ENCODE results near the gene IGSF21.

The IGSF21 gene

GRCh38 chr1:18376661-18377060 lies 269.1 kb downstream of the IGSF21 start:
- Histone ChIP-seq H3K36me3 (ENCODE audit: control insufficient read depth, insufficient read depth, low read length) (no peaks in the 10 kb centered on the region), H3K27ac (no peak overlapping the region), H3K4me1 (no peaks in the 10 kb centered on the region), H3K9me3 (ENCODE audit: control insufficient read depth, low read length) (no peaks in the 10 kb centered on the region), H3K27me3 (ENCODE audit: control insufficient read depth, insufficient read depth, low read length) (no peaks in the 10 kb centered on the region), H3K79me2 (no peaks in the 10 kb centered on the region), H3K4me3 (ENCODE audit: low read depth, low read length) (no peak overlapping the region), H3K4me2 (ENCODE audit: low read length) (no peak overlapping the region), H2AFZ (no peak overlapping the region), H3K9ac (no peak overlapping the region)
- no peak for TF ChIP-seq CTCF (IDR thresholded peaks at IDR 0.05)

GRCh38 chr1:18380288-18380687 lies 272.7 kb downstream of the IGSF21 start:
- H2AFZ ChIP-seq = no peak overlapping the region
- no peak overlapping the region for H3K4me3 ChIP-seq (ENCODE audit: low read depth, low read length)
- H3K9ac ChIP-seq = no peak overlapping the region
- no peak overlapping the region for H3K27ac ChIP-seq
- no peaks in the 10 kb centered on the region for H3K27me3 ChIP-seq (ENCODE audit: control insufficient read depth, insufficient read depth, low read length)
- no peaks in the 10 kb centered on the region for H3K79me2 ChIP-seq
- no peak overlapping the region for H3K4me2 ChIP-seq (ENCODE audit: low read length)
- H3K9me3 ChIP-seq (ENCODE audit: control insufficient read depth, low read length) = no peaks in the 10 kb centered on the region
- H3K36me3 ChIP-seq (ENCODE audit: control insufficient read depth, insufficient read depth, low read length) = no peaks in the 10 kb centered on the region
- no peak for TF ChIP-seq CTCF (IDR thresholded peaks at IDR 0.05)
- no peaks in the 10 kb centered on the region for H3K4me1 ChIP-seq

- Histone ChIP-seq H3K36me3 (ENCODE audit: control insufficient read depth, insufficient read depth, low read length) (no peaks in the 10 kb centered on the region), H3K27ac (no peak overlapping the region), H3K27me3 (ENCODE audit: control insufficient read depth, insufficient read depth, low read length) (no peaks in the 10 kb centered on the region), H3K79me2 (no peaks in the 10 kb centered on the region), H3K9me3 (ENCODE audit: control insufficient read depth, low read length) (no peaks in the 10 kb centered on the region), H2AFZ (no peak overlapping the region), H3K9ac (no peak overlapping the region), H3K4me1 (no peaks in the 10 kb centered on the region), H3K4me2 (ENCODE audit: low read length) (no peak overlapping the region), H3K4me3 (ENCODE audit: low read depth, low read length) (no peak overlapping the region)
- TF ChIP-seq CTCF (IDR thresholded peaks at IDR 0.05) = no peak
Observed at GRCh38 chr1:18384059-18384458, 276.5 kb downstream of the IGSF21 start.

GRCh38 chr1:18384471-18384870 lies 276.9 kb downstream of the IGSF21 start:
- no peaks in the 10 kb centered on the region for H3K27me3 ChIP-seq (ENCODE audit: control insufficient read depth, insufficient read depth, low read length)
- no peaks in the 10 kb centered on the region for H3K9me3 ChIP-seq (ENCODE audit: control insufficient read depth, low read length)
- H3K27ac ChIP-seq = no peak overlapping the region
- no peak overlapping the region for H3K4me3 ChIP-seq (ENCODE audit: low read depth, low read length)
- H3K36me3 ChIP-seq (ENCODE audit: control insufficient read depth, insufficient read depth, low read length) = no peaks in the 10 kb centered on the region
- no peak for TF ChIP-seq CTCF (IDR thresholded peaks at IDR 0.05)
- no peaks in the 10 kb centered on the region for H3K4me1 ChIP-seq
- H3K79me2 ChIP-seq = no peaks in the 10 kb centered on the region
- no peak overlapping the region for H3K4me2 ChIP-seq (ENCODE audit: low read length)
- no peak overlapping the region for H3K9ac ChIP-seq
- H2AFZ ChIP-seq = no peak overlapping the region

GRCh38 chr1:18385239-18385790 lies 277.7 kb downstream of the IGSF21 start:
- H3K27me3 ChIP-seq (ENCODE audit: control insufficient read depth, insufficient read depth, low read length) = no peaks in the 10 kb centered on the region
- H3K9ac ChIP-seq = no peak overlapping the region
- no peak for TF ChIP-seq CTCF (IDR thresholded peaks at IDR 0.05)
- H3K9me3 ChIP-seq (ENCODE audit: control insufficient read depth, low read length) = no peaks in the 10 kb centered on the region
- no peak overlapping the region for H2AFZ ChIP-seq
- H3K4me2 ChIP-seq (ENCODE audit: low read length) = no peak overlapping the region
- no peaks in the 10 kb centered on the region for H3K36me3 ChIP-seq (ENCODE audit: control insufficient read depth, insufficient read depth, low read length)
- H3K4me1 ChIP-seq = no peaks in the 10 kb centered on the region
- H3K4me3 ChIP-seq (ENCODE audit: low read depth, low read length) = no peak overlapping the region
- no peaks in the 10 kb centered on the region for H3K79me2 ChIP-seq
- H3K27ac ChIP-seq = no peak overlapping the region
